Endothelial cell of umbilical vein (primary cell): ENCODE results near the gene PIK3R1. TPM values are rescaled to one million over a fixed set of nuclear protein-coding genes. Genes with fewer than 3 reads are reported as not detected.
"Not testable (repeated sequence)": the region's sequence is repeated elsewhere in the genome, so short reads cannot be mapped to it uniquely, and the experiment has no call there.

ENCODE experiments used
- BruUV-seq: library from RNA; stranded (reverse); fragments of 400-500 nt; replicated peaks from 2 replicates; lab custom pipeline; 2021; lab: Mats Ljungman, UMichigan
- CTCF ChIA-PET: fragments of 300-600, 350-600 bp; sonication (Branson Sonifier 250); formaldehyde crosslinking; loops from one replicate; lab custom pipeline; 2021; ENCODE audit warnings: antibody characterized with exemption, inconsistent platforms; lab: Charles Lee
- POLR2A ChIA-PET: fragments of 300-600, 350-600 bp; sonication (Branson Sonifier 250); formaldehyde crosslinking; loops from one replicate; lab custom pipeline; 2021; ENCODE audit warnings: antibody characterized with exemption, inconsistent platforms; lab: Charles Lee
- DNase-seq: peaks from one replicate; pipeline ENCODE4 v3.0.0-alpha.2; 2011; ENCODE audit warnings: low read depth, low spot score
- FAIRE-seq: peaks from 2 replicates; lab custom pipeline; 2011; peaks lifted over from hg19 to GRCh38; lab: Jason Lieb, UNC
- H2AFZ ChIP-seq: 2 replicates; pipeline ENCODE4 v1.6.0; 2012; ENCODE audit warnings: low read depth, low read length, control low read depth, inconsistent platforms
- H3K27ac ChIP-seq: 2 replicates; pipeline ENCODE4 v1.5.1; 2011; ENCODE audit warnings: low read depth, mild to moderate bottlenecking, control low read depth, low read length, moderate library complexity; ENCODE audit not compliant: insufficient read depth
- H3K27me3 ChIP-seq, 2 experiments: 2 replicates each; pipeline versions ENCODE4 v1.6.0 to v1.6.1; 2011; ENCODE audit warnings: low read length in 2 of 2, mixed read lengths in 1 of 2; ENCODE audit not compliant: control insufficient read depth in 2 of 2, insufficient read depth in 2 of 2
- H3K36me3 ChIP-seq, 2 experiments: 2 replicates in 1 of 2; 3 replicates in 1 of 2; pipeline ENCODE4 v1.5.1; 2011; ENCODE audit warnings: low read length in 2 of 2, mild to moderate bottlenecking in 1 of 2, moderate library complexity in 1 of 2; ENCODE audit not compliant: control insufficient read depth in 2 of 2, insufficient read depth in 2 of 2; ENCODE audit errors: extremely low read depth in 1 of 2
- H3K4me1 ChIP-seq: 3 replicates; pipeline ENCODE4 v1.5.1; 2011; ENCODE audit warnings: mild to moderate bottlenecking, low read length; ENCODE audit not compliant: control insufficient read depth, insufficient read depth; ENCODE audit errors: extremely low read depth
- H3K4me2 ChIP-seq: 2 replicates; pipeline ENCODE4 v1.6.1; 2011; ENCODE audit warnings: low read length, control low read depth, mixed read lengths; ENCODE audit not compliant: insufficient read depth
- H3K4me3 ChIP-seq, 3 experiments: fragments of 200-600 bp in 1 of 3; sonication (generic), shearing (Covaris generic) in 1 of 3; replicated peaks in 1 of 3; 2 replicates each; pipeline ENCODE4 v1.5.1; 2011 to 2016; ENCODE audit warnings: control low read depth in 3 of 3, low read length in 3 of 3, mild to moderate bottlenecking in 2 of 3, inconsistent platforms in 1 of 3, low read depth in 1 of 3, moderate library complexity in 1 of 3; ENCODE audit not compliant: insufficient read depth in 1 of 3
- H3K79me2 ChIP-seq: 2 replicates; pipeline ENCODE4 v1.6.0; 2012; ENCODE audit warnings: low read length, inconsistent platforms; ENCODE audit not compliant: control insufficient read depth, insufficient read depth
- H3K9ac ChIP-seq: replicated peaks from 2 replicates; pipeline ENCODE3; 2011; ENCODE audit warnings: low read length, control low read depth; ENCODE audit not compliant: insufficient read depth; ENCODE audit errors: extremely low read depth
- H3K9me1 ChIP-seq: replicated peaks from 3 replicates; pipeline ENCODE4 v1.6.0; 2011; ENCODE audit warnings: mild to moderate bottlenecking, low read length; ENCODE audit not compliant: control insufficient read depth, insufficient read depth; ENCODE audit errors: extremely low read depth
- H3K9me3 ChIP-seq: replicated peaks from 2 replicates; pipeline ENCODE4 v1.5.1; 2012; ENCODE audit warnings: low read length, inconsistent platforms; ENCODE audit not compliant: control insufficient read depth, insufficient read depth
- H4K20me1 ChIP-seq: replicated peaks from 2 replicates; pipeline ENCODE3; 2011; ENCODE audit warnings: mild to moderate bottlenecking, low read length; ENCODE audit not compliant: control insufficient read depth, insufficient read depth; ENCODE audit errors: extremely low read depth
- EZH2 ChIP-seq: IDR thresholded peaks from 2 replicates; pipeline ENCODE4 v1.6.1; 2012; ENCODE audit warnings: borderline replicate concordance, low read depth, mild to moderate bottlenecking, moderate library complexity, low read length, inconsistent platforms; ENCODE audit not compliant: severe bottlenecking
- FOS ChIP-seq: IDR thresholded peaks from 2 replicates; pipeline ENCODE4 v1.6.1; 2011; ENCODE audit warnings: mild to moderate bottlenecking, low read length, moderate library complexity, borderline replicate concordance; ENCODE audit not compliant: insufficient read depth
- GATA2 ChIP-seq: IDR thresholded peaks from 2 replicates; pipeline ENCODE4 v1.7.0; 2011; ENCODE audit warnings: low read depth, mild to moderate bottlenecking, moderate library complexity, mixed read lengths, low read length; ENCODE audit not compliant: insufficient read length, insufficient read depth
- JUN ChIP-seq: IDR thresholded peaks from 2 replicates; pipeline ENCODE4 v1.6.1; 2011; ENCODE audit warnings: borderline replicate concordance, low read depth; ENCODE audit not compliant: insufficient read length, insufficient read depth
- MYC ChIP-seq: IDR thresholded peaks from one replicate; pipeline ENCODE4 v1.6.1; 2011; ENCODE audit warnings: mild to moderate bottlenecking, low read depth, low read length
- POLR2A ChIP-seq: IDR thresholded peaks from 2 replicates; pipeline ENCODE4 v1.6.1; 2012; ENCODE audit warnings: low read depth, mild to moderate bottlenecking, control low read depth, low read length
- POLR2AphosphoS5 ChIP-seq: IDR thresholded peaks from 2 replicates; pipeline ENCODE4 v1.6.1; 2012; ENCODE audit warnings: low read depth, mild to moderate bottlenecking, control low read depth, low read length, moderate library complexity; ENCODE audit not compliant: insufficient read depth
- dilution Hi-C: fragments of 300-500 bp; cut with MboI; formaldehyde crosslinking; loops from one replicate; pipeline ENCODE4 v1.15.0; 2019; ENCODE audit warnings: low sequenced_read_pairs; ENCODE audit not compliant: extremely low pct_ligation_motif_present
- intact Hi-C: fragments of 100-400 bp; cut with micrococcal nuclease; formaldehyde crosslinking; loops from one replicate; pipeline ENCODE4 v1.10.0; 2022
- polyA plus RNA-seq, 4 experiments: library from polyadenylated mRNA; depleted of rRNA in 3 of 4; stranded (reverse) in 3 of 4; unstranded in 1 of 4; fragments of >200 nt; gene quantifications; 2 replicates each; pipeline versions ENCODE4 v1.2.1 to v1.2.3, GENCODE V29; 2011 to 2012; ENCODE audit warnings: missing spikeins in 1 of 4
- total RNA-seq: library from RNA; stranded (reverse); gene quantifications from 2 replicates; pipeline ENCODE4 v1.2.3, GENCODE V29; 2021
- TF ChIP-seq, protein P1 (sequence below): IDR thresholded peaks from 2 replicates; pipeline ENCODE4 v1.6.1; 2011; ENCODE audit not compliant: insufficient read depth, insufficient read length
- TF ChIP-seq, protein P2 (sequence below), 2 donors: IDR thresholded peaks; 1 replicate in 1 of 2; 2 replicates in 1 of 2; pipeline ENCODE4 v1.5.1; 2011; ENCODE audit warnings: low read length in 2 of 2, mild to moderate bottlenecking in 2 of 2, moderate library complexity in 2 of 2, control low read depth in 1 of 2, inconsistent platforms in 1 of 2, low read depth in 1 of 2; ENCODE audit not compliant: insufficient read depth in 1 of 2; ENCODE audit errors: extremely low read depth in 1 of 2

The PIK3R1 gene
- total and polyA plus RNA-seq, 2 donors (not counting 3 experiments of a cell fraction or from before 2014, with no cell fraction given): 2.8 to 30.0 TPM

- no peak overlapping the region for H2AFZ ChIP-seq
- no TSS peak for BruUV-seq
- H3K27ac ChIP-seq: no peak overlapping the region
- no peaks in the 10 kb centered on the region for H3K79me2 ChIP-seq
- no peaks in the 10 kb centered on the region for H3K27me3 ChIP-seq
- no peak overlapping the region for H3K4me2 ChIP-seq
- H3K9me1 ChIP-seq: no peaks in the 10 kb centered on the region
- H3K9ac ChIP-seq: no peak overlapping the region
- POLR2A ChIA-PET: no interaction called here
- no peak overlapping the region for H3K4me3 ChIP-seq
- dilution Hi-C loops (no loop called here), intact Hi-C loops (no loop called here)
- no peak for TF ChIP-seq POLR2A
- no peak for TF ChIP-seq FOS
- no peak for TF ChIP-seq EZH2
- no peaks in the 10 kb centered on the region for H4K20me1 ChIP-seq
- H3K36me3 ChIP-seq: no peaks in the 10 kb centered on the region
- no peak for DNase-seq
- H3K9me3 ChIP-seq: no peaks in the 10 kb centered on the region
- CTCF ChIA-PET: no interaction called here
- H3K4me1 ChIP-seq: peaks cover 25% of the 10 kb centered on the region
- FAIRE-seq: no peak
Measured at GRCh38 chr5:68196876-68197275, 18.7 kb upstream of the PIK3R1 start.

GRCh38 chr5:68200288-68200687 is 15.3 kb upstream of the PIK3R1 start:
- no peak for DNase-seq
- Histone ChIP-seq H3K4me1 (no peaks in the 10 kb centered on the region), H3K9ac (no peak overlapping the region), H3K27ac (no peak overlapping the region), H3K27me3 (peaks cover 2 to 3% of the 10 kb centered on the region in 2 experiments), H3K9me3 (no peaks in the 10 kb centered on the region), H4K20me1 (no peaks in the 10 kb centered on the region), H3K36me3 (no peaks in the 10 kb centered on the region), H3K9me1 (no peaks in the 10 kb centered on the region), H3K4me2 (no peak overlapping the region), H3K4me3 (no peak overlapping the region), H3K79me2 (no peaks in the 10 kb centered on the region), H2AFZ (no peak overlapping the region)
- ChIA-PET CTCF (no interaction called here), POLR2A (no interaction called here)
- intact Hi-C loops (no loop called here), dilution Hi-C loops (no loop called here)
- no TSS peak for BruUV-seq
- no peak for TF ChIP-seq POLR2A
- TF ChIP-seq JUN: no peak
- no peak for TF ChIP-seq GATA2
- TF ChIP-seq, protein P1, sequence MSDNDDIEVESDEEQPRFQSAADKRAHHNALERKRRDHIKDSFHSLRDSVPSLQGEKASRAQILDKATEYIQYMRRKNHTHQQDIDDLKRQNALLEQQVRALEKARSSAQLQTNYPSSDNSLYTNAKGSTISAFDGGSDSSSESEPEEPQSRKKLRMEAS: no peak
- TF ChIP-seq, protein P2, sequence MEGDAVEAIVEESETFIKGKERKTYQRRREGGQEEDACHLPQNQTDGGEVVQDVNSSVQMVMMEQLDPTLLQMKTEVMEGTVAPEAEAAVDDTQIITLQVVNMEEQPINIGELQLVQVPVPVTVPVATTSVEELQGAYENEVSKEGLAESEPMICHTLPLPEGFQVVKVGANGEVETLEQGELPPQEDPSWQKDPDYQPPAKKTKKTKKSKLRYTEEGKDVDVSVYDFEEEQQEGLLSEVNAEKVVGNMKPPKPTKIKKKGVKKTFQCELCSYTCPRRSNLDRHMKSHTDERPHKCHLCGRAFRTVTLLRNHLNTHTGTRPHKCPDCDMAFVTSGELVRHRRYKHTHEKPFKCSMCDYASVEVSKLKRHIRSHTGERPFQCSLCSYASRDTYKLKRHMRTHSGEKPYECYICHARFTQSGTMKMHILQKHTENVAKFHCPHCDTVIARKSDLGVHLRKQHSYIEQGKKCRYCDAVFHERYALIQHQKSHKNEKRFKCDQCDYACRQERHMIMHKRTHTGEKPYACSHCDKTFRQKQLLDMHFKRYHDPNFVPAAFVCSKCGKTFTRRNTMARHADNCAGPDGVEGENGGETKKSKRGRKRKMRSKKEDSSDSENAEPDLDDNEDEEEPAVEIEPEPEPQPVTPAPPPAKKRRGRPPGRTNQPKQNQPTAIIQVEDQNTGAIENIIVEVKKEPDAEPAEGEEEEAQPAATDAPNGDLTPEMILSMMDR (IDR thresholded peaks at IDR 0.05; ENCODE audit: extremely low read depth in 1 of 2, insufficient read depth in 1 of 2, low read depth in 1 of 2, low read length in 2 of 2): no peak
- TF ChIP-seq POLR2AphosphoS5: no peak
- no peak for TF ChIP-seq FOS
- no peak for TF ChIP-seq MYC
- TF ChIP-seq EZH2: no peak
- FAIRE-seq: no peak

- H3K9me3 ChIP-seq, BruUV-seq, CTCF ChIA-PET, H3K36me3 ChIP-seq, H3K4me1 ChIP-seq, H2AFZ ChIP-seq, POLR2A ChIA-PET, H4K20me1 ChIP-seq, H3K4me3 ChIP-seq, H3K9me1 ChIP-seq, H3K9ac ChIP-seq, FAIRE-seq, H3K79me2 ChIP-seq, H3K27ac ChIP-seq, H3K27me3 ChIP-seq, DNase-seq, dilution Hi-C loops, H3K4me2 ChIP-seq: not testable (repeated sequence)
- intact Hi-C loops: loop anchor here (10.0 kb wide), 1 partner anchor 906 kb away; no protein-coding TSS in a partner anchor
Measured at GRCh38 chr5:68210654-68211053, 4.9 kb upstream of the PIK3R1 start.
